Measurements from ENCODE around the gene ARF3. TPM values are rescaled to one million over a fixed set of nuclear protein-coding genes. Genes with fewer than 3 reads are reported as not detected.

Gene ARF3
- total and polyA plus RNA-seq, 2 of the 13 experiments (the other 11 are each of a cell fraction or from before 2014, with no cell fraction given): 53.8 to 57.9 TPM

DNA sequence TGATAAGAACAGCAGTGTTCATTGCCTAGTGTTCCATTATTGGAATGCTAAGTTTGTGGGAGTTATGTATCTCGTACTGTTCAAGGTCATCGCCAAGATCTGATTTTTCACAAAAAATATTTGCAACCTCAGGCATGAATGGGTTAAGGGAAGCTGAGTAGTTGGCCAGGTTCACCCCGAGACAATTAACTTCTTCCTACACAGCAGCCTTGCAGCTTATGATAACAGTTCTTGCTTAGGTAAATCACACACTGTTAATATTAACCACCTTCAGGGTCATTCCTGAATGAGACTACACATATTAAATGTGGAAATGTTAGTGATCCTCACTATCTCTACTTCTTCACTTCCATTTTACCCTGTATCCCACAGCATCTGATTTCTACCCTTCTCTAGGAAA is 50.0 kb downstream of the ARF3 start (continued):
- TF ChIP-seq, protein P1, sequence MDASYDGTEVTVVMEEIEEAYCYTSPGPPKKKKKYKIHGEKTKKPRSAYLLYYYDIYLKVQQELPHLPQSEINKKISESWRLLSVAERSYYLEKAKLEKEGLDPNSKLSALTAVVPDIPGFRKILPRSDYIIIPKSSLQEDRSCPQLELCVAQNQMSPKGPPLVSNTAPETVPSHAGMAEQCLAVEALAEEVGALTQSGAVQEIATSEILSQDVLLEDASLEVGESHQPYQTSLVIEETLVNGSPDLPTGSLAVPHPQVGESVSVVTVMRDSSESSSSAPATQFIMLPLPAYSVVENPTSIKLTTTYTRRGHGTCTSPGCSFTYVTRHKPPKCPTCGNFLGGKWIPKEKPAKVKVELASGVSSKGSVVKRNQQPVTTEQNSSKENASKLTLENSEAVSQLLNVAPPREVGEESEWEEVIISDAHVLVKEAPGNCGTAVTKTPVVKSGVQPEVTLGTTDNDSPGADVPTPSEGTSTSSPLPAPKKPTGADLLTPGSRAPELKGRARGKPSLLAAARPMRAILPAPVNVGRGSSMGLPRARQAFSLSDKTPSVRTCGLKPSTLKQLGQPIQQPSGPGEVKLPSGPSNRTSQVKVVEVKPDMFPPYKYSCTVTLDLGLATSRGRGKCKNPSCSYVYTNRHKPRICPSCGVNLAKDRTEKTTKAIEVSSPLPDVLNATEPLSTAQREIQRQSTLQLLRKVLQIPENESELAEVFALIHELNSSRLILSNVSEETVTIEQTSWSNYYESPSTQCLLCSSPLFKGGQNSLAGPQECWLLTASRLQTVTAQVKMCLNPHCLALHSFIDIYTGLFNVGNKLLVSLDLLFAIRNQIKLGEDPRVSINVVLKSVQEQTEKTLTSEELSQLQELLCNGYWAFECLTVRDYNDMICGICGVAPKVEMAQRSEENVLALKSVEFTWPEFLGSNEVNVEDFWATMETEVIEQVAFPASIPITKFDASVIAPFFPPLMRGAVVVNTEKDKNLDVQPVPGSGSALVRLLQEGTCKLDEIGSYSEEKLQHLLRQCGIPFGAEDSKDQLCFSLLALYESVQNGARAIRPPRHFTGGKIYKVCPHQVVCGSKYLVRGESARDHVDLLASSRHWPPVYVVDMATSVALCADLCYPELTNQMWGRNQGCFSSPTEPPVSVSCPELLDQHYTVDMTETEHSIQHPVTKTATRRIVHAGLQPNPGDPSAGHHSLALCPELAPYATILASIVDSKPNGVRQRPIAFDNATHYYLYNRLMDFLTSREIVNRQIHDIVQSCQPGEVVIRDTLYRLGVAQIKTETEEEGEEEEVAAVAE (CRISPR knock-in tag; IDR thresholded peaks at IDR 0.05; ENCODE audit: borderline replicate concordance): no peak
- TF ChIP-seq, protein P2, sequence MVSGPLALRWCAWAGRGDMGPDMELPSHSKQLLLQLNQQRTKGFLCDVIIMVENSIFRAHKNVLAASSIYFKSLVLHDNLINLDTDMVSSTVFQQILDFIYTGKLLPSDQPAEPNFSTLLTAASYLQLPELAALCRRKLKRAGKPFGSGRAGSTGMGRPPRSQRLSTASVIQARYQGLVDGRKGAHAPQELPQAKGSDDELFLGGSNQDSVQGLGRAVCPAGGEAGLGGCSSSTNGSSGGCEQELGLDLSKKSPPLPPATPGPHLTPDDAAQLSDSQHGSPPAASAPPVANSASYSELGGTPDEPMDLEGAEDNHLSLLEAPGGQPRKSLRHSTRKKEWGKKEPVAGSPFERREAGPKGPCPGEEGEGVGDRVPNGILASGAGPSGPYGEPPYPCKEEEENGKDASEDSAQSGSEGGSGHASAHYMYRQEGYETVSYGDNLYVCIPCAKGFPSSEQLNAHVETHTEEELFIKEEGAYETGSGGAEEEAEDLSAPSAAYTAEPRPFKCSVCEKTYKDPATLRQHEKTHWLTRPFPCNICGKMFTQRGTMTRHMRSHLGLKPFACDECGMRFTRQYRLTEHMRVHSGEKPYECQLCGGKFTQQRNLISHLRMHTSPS (CRISPR knock-in tag; IDR thresholded peaks at IDR 0.05; ENCODE audit: low read depth): no peak
- TF ChIP-seq, protein P3, sequence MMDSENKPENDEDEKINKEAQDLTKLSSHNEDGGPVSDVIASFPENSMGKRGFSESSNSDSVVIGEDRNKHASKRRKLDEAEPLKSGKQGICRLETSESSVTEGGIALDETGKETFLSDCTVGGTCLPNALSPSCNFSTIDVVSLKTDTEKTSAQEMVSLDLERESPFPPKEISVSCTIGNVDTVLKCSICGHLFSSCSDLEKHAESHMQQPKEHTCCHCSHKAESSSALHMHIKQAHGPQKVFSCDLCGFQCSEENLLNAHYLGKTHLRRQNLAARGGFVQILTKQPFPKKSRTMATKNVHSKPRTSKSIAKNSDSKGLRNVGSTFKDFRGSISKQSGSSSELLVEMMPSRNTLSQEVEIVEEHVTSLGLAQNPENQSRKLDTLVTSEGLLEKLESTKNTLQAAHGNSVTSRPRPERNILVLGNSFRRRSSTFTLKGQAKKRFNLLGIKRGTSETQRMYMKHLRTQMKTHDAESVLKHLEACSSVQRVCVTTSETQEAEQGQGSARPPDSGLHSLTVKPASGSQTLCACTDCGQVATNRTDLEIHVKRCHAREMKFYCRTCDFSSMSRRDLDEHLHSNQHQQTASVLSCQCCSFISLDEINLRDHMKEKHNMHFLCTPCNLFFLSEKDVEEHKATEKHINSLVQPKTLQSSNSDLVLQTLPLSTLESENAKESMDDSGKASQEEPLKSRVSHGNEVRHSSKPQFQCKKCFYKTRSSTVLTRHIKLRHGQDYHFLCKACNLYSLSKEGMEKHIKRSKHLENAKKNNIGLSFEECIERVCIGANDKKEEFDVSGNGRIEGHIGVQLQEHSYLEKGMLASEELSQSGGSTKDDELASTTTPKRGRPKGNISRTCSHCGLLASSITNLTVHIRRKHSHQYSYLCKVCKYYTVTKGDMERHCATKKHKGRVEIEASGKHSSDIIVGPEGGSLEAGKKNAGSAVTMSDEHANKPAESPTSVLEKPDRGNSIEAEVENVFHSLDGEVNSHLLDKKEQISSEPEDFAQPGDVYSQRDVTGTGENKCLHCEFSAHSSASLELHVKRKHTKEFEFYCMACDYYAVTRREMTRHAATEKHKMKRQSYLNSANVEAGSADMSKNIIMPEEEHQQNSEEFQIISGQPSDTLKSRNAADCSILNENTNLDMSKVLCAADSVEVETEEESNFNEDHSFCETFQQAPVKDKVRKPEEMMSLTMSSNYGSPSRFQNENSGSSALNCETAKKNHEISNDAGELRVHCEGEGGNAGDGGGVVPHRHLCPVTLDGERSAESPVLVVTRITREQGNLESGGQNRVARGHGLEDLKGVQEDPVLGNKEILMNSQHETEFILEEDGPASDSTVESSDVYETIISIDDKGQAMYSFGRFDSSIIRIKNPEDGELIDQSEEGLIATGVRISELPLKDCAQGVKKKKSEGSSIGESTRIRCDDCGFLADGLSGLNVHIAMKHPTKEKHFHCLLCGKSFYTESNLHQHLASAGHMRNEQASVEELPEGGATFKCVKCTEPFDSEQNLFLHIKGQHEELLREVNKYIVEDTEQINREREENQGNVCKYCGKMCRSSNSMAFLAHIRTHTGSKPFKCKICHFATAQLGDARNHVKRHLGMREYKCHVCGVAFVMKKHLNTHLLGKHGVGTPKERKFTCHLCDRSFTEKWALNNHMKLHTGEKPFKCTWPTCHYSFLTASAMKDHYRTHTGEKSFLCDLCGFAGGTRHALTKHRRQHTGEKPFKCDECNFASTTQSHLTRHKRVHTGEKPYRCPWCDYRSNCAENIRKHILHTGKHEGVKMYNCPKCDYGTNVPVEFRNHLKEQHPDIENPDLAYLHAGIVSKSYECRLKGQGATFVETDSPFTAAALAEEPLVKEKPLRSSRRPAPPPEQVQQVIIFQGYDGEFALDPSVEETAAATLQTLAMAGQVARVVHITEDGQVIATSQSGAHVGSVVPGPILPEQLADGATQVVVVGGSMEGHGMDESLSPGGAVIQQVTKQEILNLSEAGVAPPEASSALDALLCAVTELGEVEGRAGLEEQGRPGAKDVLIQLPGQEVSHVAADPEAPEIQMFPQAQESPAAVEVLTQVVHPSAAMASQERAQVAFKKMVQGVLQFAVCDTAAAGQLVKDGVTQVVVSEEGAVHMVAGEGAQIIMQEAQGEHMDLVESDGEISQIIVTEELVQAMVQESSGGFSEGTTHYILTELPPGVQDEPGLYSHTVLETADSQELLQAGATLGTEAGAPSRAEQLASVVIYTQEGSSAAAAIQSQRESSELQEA (CRISPR knock-in tag; IDR thresholded peaks at IDR 0.05; ENCODE audit: not compliant biosample characterization): no peak
- TF ChIP-seq ZNF766 (CRISPR knock-in tag; IDR thresholded peaks at IDR 0.05; ENCODE audit: borderline replicate concordance) (no peak), KAT7 (CRISPR knock-in tag; IDR thresholded peaks at IDR 0.05; ENCODE audit: borderline replicate concordance) (no peak)
- TF ChIP-seq, protein P4, sequence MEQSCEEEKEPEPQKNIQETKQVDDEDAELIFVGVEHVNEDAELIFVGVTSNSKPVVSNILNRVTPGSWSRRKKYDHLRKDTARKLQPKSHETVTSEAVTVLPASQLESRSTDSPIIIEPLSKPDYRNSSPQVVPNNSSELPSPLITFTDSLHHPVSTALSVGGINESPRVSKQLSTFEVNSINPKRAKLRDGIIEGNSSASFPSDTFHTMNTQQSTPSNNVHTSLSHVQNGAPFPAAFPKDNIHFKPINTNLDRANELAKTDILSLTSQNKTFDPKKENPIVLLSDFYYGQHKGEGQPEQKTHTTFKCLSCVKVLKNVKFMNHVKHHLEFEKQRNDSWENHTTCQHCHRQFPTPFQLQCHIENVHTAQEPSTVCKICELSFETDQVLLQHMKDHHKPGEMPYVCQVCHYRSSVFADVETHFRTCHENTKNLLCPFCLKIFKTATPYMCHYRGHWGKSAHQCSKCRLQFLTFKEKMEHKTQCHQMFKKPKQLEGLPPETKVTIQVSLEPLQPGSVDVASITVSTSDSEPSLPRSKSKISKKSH (CRISPR knock-in tag; IDR thresholded peaks at IDR 0.05; ENCODE audit: borderline replicate concordance): no peak

All from HepG2 (cell line).